HFF-Myc (cell line): ENCODE measurements around the gene GABRB1.

Experiments used
- DNase-seq: peaks from one replicate; pipeline ENCODE4 v3.0.0-alpha.2; 2011; ENCODE audit warnings: low read depth; ENCODE audit errors: extremely low read depth
- H3K4me3 ChIP-seq: replicated peaks from 2 replicates; pipeline ENCODE4 v1.5.1; 2011; ENCODE audit warnings: low read depth, mild to moderate bottlenecking, control low read depth, low read length
- TF ChIP-seq, protein P1 (sequence below): IDR thresholded peaks from 2 replicates; pipeline ENCODE4 v1.5.1; 2012; ENCODE audit warnings: mild to moderate bottlenecking, low read depth, low read length, control low read depth; ENCODE audit errors: missing control alignments

The GABRB1 gene

GRCh38 chr4:47155919-47156318, 124.6 kb downstream of the GABRB1 start:
- TF ChIP-seq, protein P1, sequence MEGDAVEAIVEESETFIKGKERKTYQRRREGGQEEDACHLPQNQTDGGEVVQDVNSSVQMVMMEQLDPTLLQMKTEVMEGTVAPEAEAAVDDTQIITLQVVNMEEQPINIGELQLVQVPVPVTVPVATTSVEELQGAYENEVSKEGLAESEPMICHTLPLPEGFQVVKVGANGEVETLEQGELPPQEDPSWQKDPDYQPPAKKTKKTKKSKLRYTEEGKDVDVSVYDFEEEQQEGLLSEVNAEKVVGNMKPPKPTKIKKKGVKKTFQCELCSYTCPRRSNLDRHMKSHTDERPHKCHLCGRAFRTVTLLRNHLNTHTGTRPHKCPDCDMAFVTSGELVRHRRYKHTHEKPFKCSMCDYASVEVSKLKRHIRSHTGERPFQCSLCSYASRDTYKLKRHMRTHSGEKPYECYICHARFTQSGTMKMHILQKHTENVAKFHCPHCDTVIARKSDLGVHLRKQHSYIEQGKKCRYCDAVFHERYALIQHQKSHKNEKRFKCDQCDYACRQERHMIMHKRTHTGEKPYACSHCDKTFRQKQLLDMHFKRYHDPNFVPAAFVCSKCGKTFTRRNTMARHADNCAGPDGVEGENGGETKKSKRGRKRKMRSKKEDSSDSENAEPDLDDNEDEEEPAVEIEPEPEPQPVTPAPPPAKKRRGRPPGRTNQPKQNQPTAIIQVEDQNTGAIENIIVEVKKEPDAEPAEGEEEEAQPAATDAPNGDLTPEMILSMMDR = no peak
- H3K4me3 ChIP-seq = no peak overlapping the region
- no peak for DNase-seq

- TF ChIP-seq, protein P1 = no peak
Measured at GRCh38 chr4:47160095-47160494, 128.7 kb downstream of the GABRB1 start.

GRCh38 chr4:47167081-47168035, 136.0 kb downstream of the GABRB1 start:
- TF ChIP-seq, protein P1 = no peak

More at GRCh38 chr4:47160095-47160494, 128.7 kb downstream of the GABRB1 start:
- no peak overlapping the region for H3K4me3 ChIP-seq
- DNase-seq = no peak

DNA sequence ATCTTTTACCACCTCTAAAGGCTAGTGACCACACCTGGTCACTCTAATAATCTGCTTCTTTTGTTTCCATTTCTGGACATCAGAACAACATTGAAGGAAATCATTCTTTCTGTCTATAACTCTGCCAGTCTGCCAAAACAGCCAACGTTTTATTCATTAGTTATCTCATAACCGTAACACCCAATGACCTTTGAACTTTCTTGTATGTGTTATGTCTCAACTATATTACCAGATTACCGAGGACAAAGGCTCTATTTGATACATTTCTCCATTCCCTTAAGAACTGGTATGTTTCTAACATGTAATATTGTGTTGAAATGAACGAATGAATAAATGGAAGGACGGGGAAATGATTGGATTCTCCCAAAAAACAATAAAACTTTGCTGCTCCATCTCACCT, 152.7 kb downstream of the GABRB1 start:
- no peak for DNase-seq
- TF ChIP-seq, protein P1 = no peak

More at GRCh38 chr4:47167081-47168035, 136.0 kb downstream of the GABRB1 start:
- no peak for DNase-seq
- H3K4me3 ChIP-seq = no peak overlapping the region

DNA sequence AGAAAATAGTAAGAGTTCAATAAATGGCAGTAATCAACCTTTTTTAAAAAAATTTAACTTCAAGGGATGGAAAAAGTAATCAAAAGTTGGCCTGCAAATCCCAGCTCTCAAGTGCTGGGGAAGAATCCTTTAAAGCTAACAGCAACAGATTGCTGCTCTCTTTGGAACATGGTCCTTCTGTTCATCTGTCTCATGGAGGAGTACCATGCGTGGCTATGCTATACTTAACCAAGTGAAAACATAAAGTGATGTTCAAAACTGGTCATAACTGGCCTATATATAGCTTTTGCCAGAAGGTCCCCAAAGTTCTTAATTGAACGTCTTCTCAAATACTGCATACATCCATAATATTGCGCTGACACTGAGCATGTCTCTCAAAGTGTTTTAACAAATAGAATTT, 154.4 kb downstream of the GABRB1 start:
- TF ChIP-seq, protein P1 = no peak
- no peak for DNase-seq
- H3K4me3 ChIP-seq = no peak overlapping the region

More for the DNA sequence above, 152.7 kb downstream of the GABRB1 start:
- H3K4me3 ChIP-seq = no peak overlapping the region

GRCh38 chr4:47187608-47188007, 156.2 kb downstream of the GABRB1 start:
- no peak for DNase-seq
- TF ChIP-seq, protein P1 = no peak
- no peak overlapping the region for H3K4me3 ChIP-seq
